Mesenchymal stem cell (in vitro differentiated cells and primary cell): ENCODE data around the gene LRRFIP2.
A peak's percentile ranks its signal among the peaks of the same experiment; 100 is the strongest.

ENCODE experiments used
- DNase-seq: peaks from one replicate; pipeline ENCODE4 v3.0.0-alpha.2; 2013
- H2AFZ ChIP-seq: one replicate; pipeline ENCODE4 v1.6.1; 2013; ENCODE audit warnings: low read depth, mild to moderate bottlenecking, control low read depth, inconsistent platforms, low read length, moderate library complexity
- H2AK5ac ChIP-seq: 2 replicates; pipeline ENCODE4 v1.6.1; 2013; ENCODE audit warnings: low read length, moderate library complexity, mild to moderate bottlenecking, inconsistent platforms; ENCODE audit not compliant: severe bottlenecking
- H2BK120ac ChIP-seq: one replicate; pipeline ENCODE4 v1.6.1; 2013; ENCODE audit warnings: low read depth, mild to moderate bottlenecking, inconsistent platforms, low read length, moderate library complexity
- H2BK12ac ChIP-seq, 2 experiments: one replicate each; pipeline ENCODE4 v1.6.1; 2013; ENCODE audit warnings: inconsistent platforms in 2 of 2, low read length in 2 of 2, mild to moderate bottlenecking in 2 of 2, moderate library complexity in 2 of 2, control low read depth in 1 of 2
- H2BK15ac ChIP-seq: one replicate; pipeline ENCODE4 v1.6.1; 2013; ENCODE audit warnings: mild to moderate bottlenecking, low read depth, inconsistent platforms; ENCODE audit not compliant: poor library complexity, severe bottlenecking
- H2BK5ac ChIP-seq: 2 replicates; pipeline ENCODE4 v1.6.1; 2013; ENCODE audit warnings: low read depth, mild to moderate bottlenecking, low read length, control low read depth, inconsistent platforms; ENCODE audit not compliant: poor library complexity, severe bottlenecking
- H3K14ac ChIP-seq, 2 experiments: one replicate each; pipeline ENCODE4 v1.6.1; 2013; ENCODE audit warnings: inconsistent platforms in 2 of 2, low read length in 2 of 2, control low read depth in 1 of 2, mild to moderate bottlenecking in 1 of 2, moderate library complexity in 1 of 2
- H3K18ac ChIP-seq, 2 experiments: one replicate each; pipeline ENCODE4 v1.6.1; 2013; ENCODE audit warnings: inconsistent platforms in 2 of 2, low read length in 2 of 2, control low read depth in 1 of 2, low read depth in 1 of 2, mild to moderate bottlenecking in 1 of 2
- H3K23ac ChIP-seq, 2 experiments: one replicate each; pipeline ENCODE4 v1.6.1; 2013; ENCODE audit warnings: inconsistent platforms in 2 of 2, low read length in 2 of 2, mild to moderate bottlenecking in 2 of 2, moderate library complexity in 2 of 2, control low read depth in 1 of 2
- H3K27ac ChIP-seq: 2 replicates; pipeline ENCODE4 v1.5.1; 2013; ENCODE audit warnings: mild to moderate bottlenecking, moderate library complexity, low read length, control low read depth, inconsistent platforms; ENCODE audit not compliant: poor library complexity, severe bottlenecking
- H3K27me3 ChIP-seq, 2 experiments: 2 replicates each; pipeline versions ENCODE4 v1.6.1 to v1.7.0; 2013; ENCODE audit warnings: low read length in 2 of 2, mild to moderate bottlenecking in 2 of 2, moderate library complexity in 2 of 2, control low read depth in 1 of 2, inconsistent platforms in 1 of 2; ENCODE audit not compliant: control insufficient read depth in 1 of 2, insufficient read depth in 1 of 2
- H3K36me3 ChIP-seq, 2 experiments: 2 replicates each; pipeline versions ENCODE4 v1.6.1 to v1.7.0; 2013; ENCODE audit warnings: low read length in 2 of 2, control low read depth in 1 of 2, inconsistent platforms in 1 of 2, low read depth in 1 of 2, mild to moderate bottlenecking in 1 of 2; ENCODE audit not compliant: insufficient read depth in 2 of 2, control insufficient read depth in 1 of 2
- H3K4ac ChIP-seq, 2 experiments: one replicate each; pipeline ENCODE4 v1.6.1; 2013; ENCODE audit warnings: inconsistent platforms in 2 of 2, low read length in 2 of 2, mild to moderate bottlenecking in 2 of 2, moderate library complexity in 2 of 2, control low read depth in 1 of 2, low read depth in 1 of 2
- H3K4me1 ChIP-seq: 2 replicates; pipeline ENCODE4 v1.6.1; 2013; ENCODE audit warnings: low read depth, low read length, control low read depth; ENCODE audit not compliant: control insufficient read depth, insufficient read depth
- H3K4me2 ChIP-seq: 2 replicates; pipeline ENCODE4 v1.6.1; 2013; ENCODE audit warnings: low read length, mild to moderate bottlenecking, inconsistent platforms; ENCODE audit not compliant: poor library complexity, severe bottlenecking
- H3K4me3 ChIP-seq, 2 experiments: 2 replicates each; pipeline versions ENCODE4 v1.5.1 to v1.7.0; 2013; ENCODE audit warnings: low read length in 2 of 2, mild to moderate bottlenecking in 2 of 2, control low read depth in 1 of 2, low read depth in 1 of 2; ENCODE audit not compliant: insufficient read depth in 1 of 2
- H3K79me1 ChIP-seq: replicated peaks from 2 replicates; pipeline ENCODE4 v1.6.1; 2013; ENCODE audit warnings: mild to moderate bottlenecking, control low read depth, low read length, inconsistent platforms; ENCODE audit not compliant: poor library complexity, severe bottlenecking
- H3K9ac ChIP-seq: 2 replicates; pipeline ENCODE4 v1.7.0; 2013; ENCODE audit warnings: mild to moderate bottlenecking, low read length, moderate library complexity
- H3K9me3 ChIP-seq: 2 replicates; pipeline ENCODE4 v1.7.0; 2013; ENCODE audit warnings: mild to moderate bottlenecking, low read length; ENCODE audit not compliant: control insufficient read depth
- H4K8ac ChIP-seq: one replicate; pipeline ENCODE4 v1.6.1; 2013; ENCODE audit warnings: inconsistent platforms, mild to moderate bottlenecking, low read length, moderate library complexity
- H4K91ac ChIP-seq: one replicate; pipeline ENCODE4 v1.6.1; 2013; ENCODE audit warnings: mild to moderate bottlenecking, low read length, inconsistent platforms
- WGBS: methylation state at CpG from one replicate; pipeline ENCODE4 v1.1.7; 2013; ENCODE audit warnings: mixed read lengths; 5-methylcytosine and 5-hydroxymethylcytosine counted together

Gene LRRFIP2

DNA sequence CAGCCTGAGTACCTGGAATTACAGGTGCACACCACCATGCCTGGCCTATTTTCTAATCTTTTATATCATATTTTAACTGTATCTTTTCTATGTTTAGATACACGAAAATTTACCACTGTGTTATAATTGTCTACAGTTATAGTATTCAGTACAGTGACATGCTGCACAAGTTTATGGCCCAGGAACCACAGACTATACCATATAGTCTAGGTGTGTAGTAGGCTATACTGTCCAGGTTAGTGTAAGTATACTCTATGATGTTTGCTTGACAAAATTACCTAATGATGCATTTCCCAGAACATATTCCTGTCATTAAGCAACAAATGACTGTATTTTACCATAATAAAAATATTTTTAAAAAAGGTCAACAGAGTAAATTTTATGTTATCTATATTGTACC lies 5.5 kb downstream of the LRRFIP2 start:
- no peak overlapping the region for H3K23ac ChIP-seq
- no peaks in the 10 kb centered on the region for H3K27me3 ChIP-seq
- no peak overlapping the region for H2AK5ac ChIP-seq
- no peak overlapping the region for H4K8ac ChIP-seq
- H3K9me3 ChIP-seq = no peaks in the 10 kb centered on the region
- H2AFZ ChIP-seq = no peak overlapping the region
- WGBS = no CpG with 5 or more reads among the region's 1 CpG
- H3K4me2 ChIP-seq = no peak overlapping the region
- H3K79me1 ChIP-seq = peaks cover 11% of the 10 kb centered on the region
- H2BK120ac ChIP-seq = no peak overlapping the region
- H2BK5ac ChIP-seq = no peak overlapping the region
- peak overlapping the region; percentile 49 for H3K9ac ChIP-seq
- no peak overlapping the region for H2BK12ac ChIP-seq
- no peaks in the 10 kb centered on the region for H3K4me1 ChIP-seq
- H3K14ac ChIP-seq = no peak overlapping the region
- no peak overlapping the region for H3K27ac ChIP-seq
- H2BK15ac ChIP-seq = no peak overlapping the region
- no peak overlapping the region for H4K91ac ChIP-seq
- peaks cover 18 to 44% of the 10 kb centered on the region in 2 experiments for H3K36me3 ChIP-seq
- no peak overlapping the region for H3K4ac ChIP-seq
- H3K18ac ChIP-seq = no peak overlapping the region
- DNase-seq = no peak
- H3K4me3 ChIP-seq = no peak overlapping the region

- DNase-seq = peak; percentile 93
- H3K9ac ChIP-seq = peak overlapping the region; percentile 25
- H3K4ac ChIP-seq = peak overlapping the region in 1 of 2 experiments; percentile 15
- no peak overlapping the region for H3K23ac ChIP-seq
- no peak overlapping the region for H2BK12ac ChIP-seq
- no peak overlapping the region for H3K4me3 ChIP-seq
- no peak overlapping the region for H2BK120ac ChIP-seq
- peaks cover 2% of the 10 kb centered on the region for H3K4me1 ChIP-seq
- no peaks in the 10 kb centered on the region for H3K27me3 ChIP-seq
- H4K8ac ChIP-seq = no peak overlapping the region
- no peak overlapping the region for H2BK15ac ChIP-seq
- peak overlapping the region; percentile 1 for H3K27ac ChIP-seq
- no peak overlapping the region for H3K14ac ChIP-seq
- H2BK5ac ChIP-seq = no peak overlapping the region
- H2AK5ac ChIP-seq = no peak overlapping the region
- no peak overlapping the region for H3K18ac ChIP-seq
- 9% methylated on average over 3 of the region's 3 CpGs for WGBS
- peaks cover 14 to 33% of the 10 kb centered on the region in 2 experiments for H3K36me3 ChIP-seq
- no peak overlapping the region for H3K4me2 ChIP-seq
- H2AFZ ChIP-seq = no peak overlapping the region
- no peaks in the 10 kb centered on the region for H3K9me3 ChIP-seq
- peaks cover 13% of the 10 kb centered on the region for H3K79me1 ChIP-seq
- H4K91ac ChIP-seq = no peak overlapping the region
Observed at GRCh38 chr3:37163262-37164015, 10.9 kb downstream of the LRRFIP2 start.

GRCh38 chr3:37162501-37163245 lies 11.7 kb downstream of the LRRFIP2 start:
- Histone ChIP-seq H4K91ac (no peak overlapping the region), H2BK15ac (no peak overlapping the region), H3K4ac (peak overlapping the region in 1 of 2 experiments; percentile 16), H2BK5ac (no peak overlapping the region), H3K4me2 (no peak overlapping the region), H3K23ac (no peak overlapping the region), H3K14ac (no peak overlapping the region), H3K79me1 (peaks cover 11% of the 10 kb centered on the region), H2BK12ac (peak overlapping the region in 1 of 2 experiments; percentile 31), H3K36me3 (peaks cover 12 to 30% of the 10 kb centered on the region in 2 experiments), H3K4me3 (no peak overlapping the region), H3K27ac (no peak overlapping the region), H2AK5ac (no peak overlapping the region), H4K8ac (no peak overlapping the region), H2AFZ (no peak overlapping the region), H3K9ac (peak overlapping the region; percentile 4), H3K4me1 (peaks cover 2% of the 10 kb centered on the region), H2BK120ac (no peak overlapping the region), H3K27me3 (no peaks in the 10 kb centered on the region), H3K18ac (no peak overlapping the region), H3K9me3 (no peaks in the 10 kb centered on the region)
- peak; percentile 82 for DNase-seq
- WGBS = 48% methylated on average over 3 of the region's 3 CpGs

DNA sequence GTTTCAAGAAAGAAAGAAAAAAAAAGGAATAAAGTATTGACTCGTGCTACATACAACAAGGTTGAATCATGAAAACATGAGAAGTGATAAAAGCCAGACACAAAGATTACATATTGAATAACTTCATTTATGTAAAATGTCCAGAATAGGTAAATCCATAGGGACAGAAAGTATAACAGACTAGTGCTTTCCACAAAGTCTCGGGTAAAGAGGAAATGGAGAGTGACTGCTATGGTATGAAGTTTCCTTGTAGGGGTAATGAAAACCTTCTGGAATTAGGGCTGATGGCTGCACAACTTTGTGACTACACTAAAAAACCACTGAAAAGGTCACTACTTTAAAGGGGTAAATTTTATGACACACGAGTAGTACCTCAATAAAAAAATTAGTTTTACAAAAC lies 13.0 kb downstream of the LRRFIP2 start:
- Histone ChIP-seq H3K4me1 (peaks cover 2% of the 10 kb centered on the region), H3K9me3 (no peaks in the 10 kb centered on the region), H2AFZ (no peak overlapping the region), H2AK5ac (no peak overlapping the region), H3K23ac (no peak overlapping the region), H3K14ac (no peak overlapping the region), H3K36me3 (peaks cover 5 to 30% of the 10 kb centered on the region in 2 experiments), H2BK120ac (no peak overlapping the region), H2BK5ac (no peak overlapping the region), H2BK15ac (no peak overlapping the region), H3K79me1 (peaks cover 13% of the 10 kb centered on the region), H4K8ac (no peak overlapping the region), H2BK12ac (no peak overlapping the region), H3K27ac (no peak overlapping the region), H3K4me3 (no peak overlapping the region), H3K4me2 (no peak overlapping the region), H3K9ac (peak overlapping the region; percentile 9), H4K91ac (no peak overlapping the region), H3K4ac (no peak overlapping the region), H3K18ac (no peak overlapping the region), H3K27me3 (no peaks in the 10 kb centered on the region)
- no peak for DNase-seq
- 73% methylated on average over 1 of the region's 3 CpGs for WGBS
